Subcutaneous adipose tissue (tissue), 4 donors: ENCODE measurements around the gene CROCC2. TPM values are rescaled to one million over a fixed set of nuclear protein-coding genes. Genes with fewer than 3 reads are reported as not detected.

Source experiments
- total RNA-seq, 4 donors: library from RNA; depleted of rRNA; stranded (reverse); fragments of >200 nt; gene quantifications; one replicate each; pipeline ENCODE4 v1.1.0, GENCODE V29; 2016
- TF ChIP-seq, protein P1 (sequence below): fragments of 450-650 bp; IDR thresholded peaks from one replicate; pipeline ENCODE4 v1.5.1; 2016; ENCODE audit warnings: low read depth, mild to moderate bottlenecking, control low read depth, antibody characterized with exemption, moderate library complexity

Gene CROCC2
- total RNA-seq, 4 donors from 2014 or later: not detected

DNA sequence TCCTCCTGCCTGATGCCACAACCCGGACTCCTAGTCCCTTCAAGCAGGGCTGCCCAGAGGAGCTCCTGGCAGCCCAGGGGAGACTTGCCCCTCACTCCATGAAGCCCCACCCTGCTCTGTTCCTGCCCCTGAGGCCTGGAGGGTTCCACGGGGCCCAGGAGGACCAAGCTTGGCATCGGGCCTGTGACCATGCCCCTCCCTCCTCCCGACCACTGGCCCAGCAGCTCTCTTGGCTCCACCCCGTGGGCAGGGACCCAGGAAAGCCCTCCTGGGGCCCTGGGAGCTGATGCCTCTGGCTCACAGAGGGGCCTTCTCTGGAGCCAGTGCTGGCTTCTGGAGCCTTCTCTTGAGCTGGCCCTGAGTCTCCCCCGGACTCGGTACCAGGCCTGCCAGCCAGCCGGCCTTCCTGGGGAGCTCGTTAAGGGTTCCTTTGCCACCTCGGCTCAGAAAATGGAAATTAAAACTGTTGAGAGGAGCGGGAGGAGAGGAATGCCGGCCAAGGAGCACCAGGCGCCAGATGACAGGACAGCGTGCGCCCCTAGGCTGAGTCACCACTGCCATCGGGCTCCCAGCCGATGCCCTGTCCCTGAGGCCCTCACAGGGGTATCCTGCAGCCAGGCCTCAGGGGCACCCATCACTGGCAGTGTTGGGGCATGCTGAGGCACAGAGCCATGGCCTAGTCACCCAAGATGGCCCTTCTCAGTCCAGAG is 51.7 kb downstream of the CROCC2 start:
- TF ChIP-seq, protein P1, sequence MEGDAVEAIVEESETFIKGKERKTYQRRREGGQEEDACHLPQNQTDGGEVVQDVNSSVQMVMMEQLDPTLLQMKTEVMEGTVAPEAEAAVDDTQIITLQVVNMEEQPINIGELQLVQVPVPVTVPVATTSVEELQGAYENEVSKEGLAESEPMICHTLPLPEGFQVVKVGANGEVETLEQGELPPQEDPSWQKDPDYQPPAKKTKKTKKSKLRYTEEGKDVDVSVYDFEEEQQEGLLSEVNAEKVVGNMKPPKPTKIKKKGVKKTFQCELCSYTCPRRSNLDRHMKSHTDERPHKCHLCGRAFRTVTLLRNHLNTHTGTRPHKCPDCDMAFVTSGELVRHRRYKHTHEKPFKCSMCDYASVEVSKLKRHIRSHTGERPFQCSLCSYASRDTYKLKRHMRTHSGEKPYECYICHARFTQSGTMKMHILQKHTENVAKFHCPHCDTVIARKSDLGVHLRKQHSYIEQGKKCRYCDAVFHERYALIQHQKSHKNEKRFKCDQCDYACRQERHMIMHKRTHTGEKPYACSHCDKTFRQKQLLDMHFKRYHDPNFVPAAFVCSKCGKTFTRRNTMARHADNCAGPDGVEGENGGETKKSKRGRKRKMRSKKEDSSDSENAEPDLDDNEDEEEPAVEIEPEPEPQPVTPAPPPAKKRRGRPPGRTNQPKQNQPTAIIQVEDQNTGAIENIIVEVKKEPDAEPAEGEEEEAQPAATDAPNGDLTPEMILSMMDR: no peak

DNA sequence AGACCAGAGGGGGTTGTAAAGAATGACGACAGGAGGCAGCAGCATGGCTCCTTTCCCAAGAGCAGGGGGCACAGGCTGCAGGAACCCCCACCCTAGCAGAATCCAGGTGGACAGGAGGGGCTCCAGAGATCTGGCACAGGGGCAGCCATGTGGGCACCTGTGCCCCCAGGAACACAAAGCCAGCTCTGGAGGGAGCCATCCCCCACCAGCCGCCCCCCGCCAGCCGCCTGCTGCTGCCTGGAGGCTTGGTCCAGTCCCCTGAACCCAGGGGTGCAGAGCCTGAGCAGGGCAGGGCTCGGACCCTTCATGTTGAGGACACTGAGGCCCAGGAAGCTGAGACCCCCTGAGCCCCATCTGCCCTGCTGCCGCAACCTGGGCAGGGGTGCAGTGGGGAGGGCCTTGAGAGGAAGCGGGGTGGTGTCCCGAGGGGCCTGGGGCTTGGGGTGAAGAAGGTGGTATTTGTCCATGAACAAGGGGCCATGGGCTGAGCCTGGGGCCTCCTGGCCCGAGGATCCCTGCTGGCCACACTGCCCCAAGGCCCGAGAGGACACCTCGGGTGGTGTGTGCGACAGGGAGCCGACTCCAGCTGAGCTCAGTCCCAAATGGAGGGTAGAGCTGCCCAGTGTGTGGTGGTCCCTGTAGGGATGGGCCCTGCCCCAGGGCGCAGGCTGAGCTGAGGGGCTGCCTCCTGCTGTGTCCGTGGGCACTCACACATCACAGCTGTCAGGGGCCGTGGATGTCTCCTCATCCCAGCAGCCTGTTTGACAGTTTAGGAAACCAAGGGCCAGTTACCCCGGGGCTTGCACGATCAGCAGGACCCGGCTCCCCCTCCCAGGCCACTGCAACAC is 52.5 kb downstream of the CROCC2 start:
- TF ChIP-seq, protein P1: no peak

DNA sequence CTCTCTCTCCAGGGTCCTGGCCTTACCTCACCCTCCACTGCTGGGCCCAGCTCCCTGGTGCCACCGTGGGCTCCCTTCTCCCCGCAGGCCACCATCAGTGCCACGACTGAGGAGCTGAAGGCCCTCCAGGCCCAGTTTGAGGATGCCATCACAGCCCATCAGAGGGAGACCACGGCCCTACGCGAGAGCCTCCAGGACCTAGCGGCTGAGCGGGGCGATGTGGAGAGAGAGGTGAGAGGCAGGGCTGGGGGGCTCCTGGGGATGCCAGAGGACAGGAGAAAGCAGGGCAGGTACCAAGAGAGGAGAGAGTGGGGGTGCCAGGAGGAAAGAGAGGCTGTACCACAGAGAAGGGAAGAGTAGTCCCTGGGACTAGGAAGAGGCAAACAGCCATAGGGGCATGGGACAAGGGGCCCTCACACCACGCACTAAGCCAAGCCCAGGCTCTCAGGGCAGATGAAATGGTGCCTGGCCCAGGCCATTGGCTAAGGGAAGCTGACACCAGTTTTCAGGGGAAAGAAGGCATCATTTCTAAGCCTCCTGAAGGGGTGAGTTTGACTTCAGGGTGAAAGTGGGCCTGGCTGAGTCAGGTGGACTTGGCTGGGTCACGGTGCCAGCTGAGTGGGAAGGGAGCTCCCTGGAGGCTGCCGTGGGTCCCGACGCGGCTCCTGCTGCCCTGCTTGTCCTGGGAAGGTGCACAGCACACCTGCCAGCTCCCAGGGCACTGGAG is 53.2 kb downstream of the CROCC2 start:
- TF ChIP-seq, protein P1: no peak

DNA sequence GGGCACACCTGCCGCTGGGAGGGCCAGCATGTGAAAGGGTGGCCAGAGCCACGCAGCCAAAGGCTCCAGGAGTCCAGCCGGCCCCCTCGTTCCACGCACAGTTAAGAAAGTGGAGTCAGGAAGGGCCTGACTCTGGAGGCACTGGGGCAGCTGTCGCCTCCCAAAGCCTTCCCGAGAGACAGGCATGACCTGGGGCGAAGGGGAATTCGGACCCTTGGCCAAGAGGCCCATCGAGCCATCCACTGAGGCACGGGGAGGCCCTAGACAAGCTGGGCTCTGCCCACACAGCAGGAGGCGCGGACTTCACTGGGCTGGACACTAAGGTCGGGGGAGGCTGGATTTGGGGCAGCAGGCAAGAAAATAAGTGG is 53.8 kb downstream of the CROCC2 start:
- TF ChIP-seq, protein P1: no peak

DNA sequence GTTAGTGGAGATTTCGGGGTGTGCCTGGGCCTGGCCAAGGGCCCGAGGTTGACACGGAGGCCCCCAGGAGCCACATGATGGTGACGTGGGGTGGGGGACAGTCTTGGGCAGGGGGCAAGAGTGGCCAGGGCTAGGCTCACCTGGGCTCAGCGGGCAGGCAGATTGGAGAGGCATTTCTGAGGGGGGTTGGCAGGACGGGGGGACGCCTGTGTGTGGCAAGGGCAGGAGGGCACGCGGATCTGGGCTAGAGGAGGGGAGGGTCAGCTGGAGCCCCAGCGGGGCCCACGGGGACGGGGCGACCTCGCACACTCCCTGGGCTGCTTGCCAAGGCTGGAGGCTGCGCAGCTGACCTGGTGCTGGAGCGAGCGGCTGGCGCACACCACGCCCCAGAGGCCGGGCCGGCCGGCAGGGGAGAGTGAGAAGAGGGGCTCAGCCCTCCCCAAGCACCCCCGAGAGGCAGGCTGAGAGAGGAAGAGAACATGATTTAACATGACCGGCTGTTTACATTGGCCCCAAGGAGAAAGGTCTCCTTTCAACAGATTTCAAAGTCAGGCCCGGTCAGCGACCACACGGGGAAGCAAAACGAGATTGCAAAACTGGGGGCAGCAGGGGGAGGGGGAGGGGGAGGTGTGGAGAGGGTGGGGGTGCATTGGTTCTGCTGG is 54.3 kb downstream of the CROCC2 start:
- TF ChIP-seq, protein P1: no peak

DNA sequence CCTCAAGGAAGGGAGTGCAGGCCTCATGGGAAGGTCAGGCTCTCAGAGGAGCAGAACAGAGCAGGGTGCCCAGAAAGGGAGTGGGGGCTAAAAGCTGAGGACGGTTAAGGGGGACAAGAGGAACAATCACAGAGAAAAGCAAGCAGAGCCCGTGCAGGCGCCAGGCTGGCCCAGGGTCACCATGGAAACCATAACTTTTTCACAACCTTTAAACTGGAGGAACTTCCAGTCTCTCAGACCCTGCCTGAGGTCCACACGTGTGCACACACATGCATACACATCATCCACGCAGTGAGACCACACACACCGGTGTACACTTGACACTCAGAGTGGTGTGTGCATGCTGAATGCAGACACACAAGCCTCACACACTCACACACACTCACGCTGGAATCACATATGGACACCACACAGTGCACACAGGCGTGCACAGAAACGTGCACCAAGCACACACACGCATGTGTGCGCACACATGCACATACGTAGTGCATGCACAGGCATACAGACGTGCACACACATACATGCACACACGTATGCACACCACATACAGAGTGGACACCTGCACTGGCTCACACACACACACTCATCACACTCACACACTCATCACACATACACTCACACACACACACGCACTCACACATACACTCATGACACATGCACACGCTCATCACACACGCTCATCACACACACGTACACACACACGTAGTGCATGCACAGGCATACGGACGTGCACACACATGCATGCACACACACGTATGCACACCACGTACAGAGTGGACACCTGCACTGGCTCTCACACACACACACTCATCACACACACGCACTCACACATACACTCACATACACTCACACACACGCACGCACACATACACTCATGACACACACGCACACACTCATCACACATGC is 55.1 kb downstream of the CROCC2 start:
- TF ChIP-seq, protein P1: no peak
